Activated CD8-positive, alpha-beta memory T cell treated with anti-CD3 and anti-CD28 coated beads, Interleukin-2, amount 50 U/mL, for 4 hours (primary cell): ENCODE data around the gene DKK2.

ENCODE experiments used
- DNase-seq: peaks from one replicate; pipeline ENCODE4 v3.0.0-alpha.2; 2020

The DKK2 gene

DNA sequence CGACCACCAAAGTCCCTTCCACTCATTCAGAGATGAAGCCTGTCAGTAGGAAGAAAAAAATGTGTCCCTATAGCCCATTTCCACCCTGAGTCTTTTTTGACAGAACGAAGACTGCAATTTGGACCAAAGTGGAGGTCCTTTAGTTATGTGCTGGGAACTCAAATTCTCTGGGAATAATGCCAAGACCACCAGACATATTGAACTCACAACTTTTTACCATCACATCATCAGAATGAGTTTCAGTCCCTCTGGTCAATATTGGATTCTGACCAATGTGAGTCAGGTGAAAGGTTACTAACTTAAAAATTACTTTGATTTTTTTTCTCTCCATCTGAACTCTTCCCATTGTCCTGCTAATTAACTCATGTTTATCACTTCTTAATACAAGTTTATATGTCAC lies 128.9 kb downstream of the DKK2 start:
- DNase-seq, result no peak

DNA sequence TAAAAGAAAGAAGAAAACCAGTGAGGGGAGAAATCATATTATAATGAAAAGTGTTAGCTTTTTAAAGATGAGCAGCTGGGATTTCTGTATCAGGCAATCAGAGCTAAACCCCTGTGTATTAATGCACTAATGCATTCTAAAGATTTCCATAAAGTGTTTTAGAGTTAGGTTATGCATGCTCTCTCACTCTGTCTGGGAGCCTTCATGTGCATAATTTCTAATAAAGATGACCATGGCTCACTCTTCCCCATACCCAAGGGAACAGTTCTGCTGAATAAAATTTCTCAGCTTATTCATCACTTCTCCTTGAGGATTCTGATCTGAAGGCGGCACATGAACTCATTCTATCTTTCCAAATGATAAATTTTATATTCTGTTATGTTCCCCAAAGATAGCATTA lies 129.4 kb downstream of the DKK2 start:
- no peak for DNase-seq

DNA sequence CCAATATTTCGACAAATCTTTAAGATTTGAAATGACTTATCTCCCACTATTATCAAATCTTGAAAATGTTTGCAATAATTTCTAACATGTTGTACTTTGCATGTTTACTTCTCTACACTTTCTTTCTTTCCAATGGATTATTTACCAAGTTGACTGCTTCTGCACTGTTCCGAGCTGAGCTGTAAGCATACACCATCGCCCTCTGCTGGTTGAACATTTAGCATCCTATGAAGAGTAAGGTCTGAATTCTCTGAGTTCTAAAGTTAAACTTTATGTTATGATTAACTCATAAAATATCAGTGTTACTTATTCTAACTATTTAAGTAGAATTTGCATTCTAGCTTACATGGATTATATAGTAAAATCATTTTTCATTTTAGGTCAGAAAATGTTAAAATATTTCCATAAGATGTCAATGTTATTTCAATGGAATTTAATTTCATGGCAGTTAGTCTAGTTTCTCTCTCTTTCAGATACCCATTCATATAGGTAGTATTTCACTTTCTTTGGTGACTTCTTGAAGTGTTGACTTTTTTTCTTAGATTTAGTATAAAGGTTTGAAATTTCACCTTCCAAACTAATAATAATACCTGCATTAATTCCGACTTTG lies 137.4 kb downstream of the DKK2 start:
- no peak for DNase-seq

DNA sequence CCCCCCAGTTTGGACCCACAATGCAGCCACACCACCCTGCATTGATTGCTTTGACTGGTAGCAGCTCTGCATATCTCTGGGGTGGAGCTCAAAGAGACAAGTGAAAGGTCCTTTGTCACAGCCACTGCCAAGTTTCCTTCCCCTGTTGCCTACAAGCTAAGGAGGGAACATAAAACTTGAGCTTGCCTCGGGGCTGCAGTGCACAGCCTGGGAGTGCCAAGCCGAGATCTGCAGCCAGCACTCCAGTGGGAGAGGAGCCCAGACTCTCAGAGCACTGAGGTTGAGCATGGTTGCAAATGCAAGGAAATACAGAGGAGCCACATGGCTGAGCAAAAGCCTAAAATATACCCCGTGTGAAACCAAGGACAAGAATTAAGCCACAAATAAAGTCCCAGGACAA lies 142.2 kb downstream of the DKK2 start:
- DNase-seq, result no peak

DNA sequence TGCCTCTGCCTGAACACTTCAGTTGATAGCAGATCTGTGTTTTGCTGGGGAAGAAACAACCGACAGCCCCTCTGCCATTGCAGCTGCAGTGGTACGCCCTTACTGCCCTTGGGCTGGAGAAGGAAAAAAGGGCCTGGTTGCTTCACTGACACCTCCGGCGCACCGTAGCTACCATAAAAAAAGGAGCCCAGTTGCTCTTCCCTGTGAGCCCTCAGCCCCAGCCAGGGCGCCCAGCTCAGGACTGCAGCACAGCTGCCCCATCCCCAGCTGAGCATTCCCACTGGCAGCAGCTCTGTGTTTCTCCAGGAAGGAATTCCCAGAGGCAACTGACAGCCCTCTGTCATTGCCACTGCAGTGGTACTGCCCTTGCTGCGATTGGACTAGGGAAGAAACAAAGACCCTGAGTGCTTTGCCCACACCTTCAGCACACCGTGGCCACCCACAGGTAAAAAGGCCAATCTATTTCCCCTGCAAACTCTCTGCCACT lies 142.7 kb downstream of the DKK2 start:
- DNase-seq, result no peak

DNA sequence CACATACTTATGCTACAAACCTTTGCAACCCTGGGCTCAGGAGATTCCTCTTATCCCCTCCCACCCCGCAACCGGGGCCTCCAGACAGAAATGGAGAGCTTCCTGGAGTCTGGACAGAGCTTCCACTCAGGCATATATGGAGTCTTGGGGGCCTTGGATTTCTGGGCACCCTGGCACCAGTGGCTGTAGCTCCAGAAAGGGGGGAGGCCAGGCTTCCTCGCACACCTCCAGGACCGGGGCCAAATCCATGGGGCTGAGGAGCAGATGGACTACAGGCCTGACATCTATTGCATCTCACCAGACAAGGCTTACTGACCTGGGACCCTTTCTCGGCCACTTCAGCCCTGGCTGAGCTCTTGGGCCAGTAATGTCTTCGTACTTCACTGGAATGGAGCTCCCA lies 143.3 kb downstream of the DKK2 start:
- DNase-seq, result no peak

DNA sequence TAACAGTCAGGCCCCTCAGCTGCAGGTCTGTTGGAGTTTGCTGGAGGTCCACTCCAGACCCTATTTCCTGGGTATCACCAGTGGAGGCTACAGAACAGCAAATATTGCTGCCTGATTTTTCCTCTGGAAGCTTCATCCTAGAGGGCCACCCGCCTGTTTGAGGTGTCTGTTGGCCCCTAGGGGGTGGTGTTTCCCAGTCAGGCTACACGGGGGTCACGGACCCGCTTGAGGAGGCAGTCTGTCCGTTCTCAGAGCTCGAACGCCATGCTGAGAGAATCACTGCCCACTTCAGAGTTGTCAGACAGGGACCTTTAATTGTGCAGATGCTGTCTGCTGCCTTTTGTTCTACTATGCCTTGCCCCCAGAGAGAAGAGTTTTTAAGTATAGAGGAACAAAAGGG lies 160.8 kb downstream of the DKK2 start:
- no peak for DNase-seq
